ENCODE data around the gene IL4.

The IL4 gene

GRCh38 chr5:132679166-132679565, 5.4 kb downstream of the IL4 start (continued):
- TF ChIP-seq TSHZ2 (CRISPR knock-in tag; IDR thresholded peaks at IDR 0.05), result no peak
- no peak for TF ChIP-seq CSDC2 (CRISPR knock-in tag; IDR thresholded peaks at IDR 0.05)
- TF ChIP-seq RARB (CRISPR knock-in tag; IDR thresholded peaks at IDR 0.05), result no peak
- TF ChIP-seq ZFP3 (CRISPR knock-in tag; IDR thresholded peaks at IDR 0.05), result no peak
- no peak for TF ChIP-seq TCF4 (CRISPR knock-in tag; IDR thresholded peaks at IDR 0.05; ENCODE audit: borderline replicate concordance)
- no peak for TF ChIP-seq POU6F1 (CRISPR knock-in tag; IDR thresholded peaks at IDR 0.05; ENCODE audit: borderline replicate concordance, low read depth)
- TF ChIP-seq ZNF70 (CRISPR knock-in tag; IDR thresholded peaks at IDR 0.05), result no peak
- TF ChIP-seq ISL1 (CRISPR knock-in tag; IDR thresholded peaks at IDR 0.05), result no peak
- no peak for TF ChIP-seq GLIS3 (CRISPR knock-in tag; IDR thresholded peaks at IDR 0.05)

DNA sequence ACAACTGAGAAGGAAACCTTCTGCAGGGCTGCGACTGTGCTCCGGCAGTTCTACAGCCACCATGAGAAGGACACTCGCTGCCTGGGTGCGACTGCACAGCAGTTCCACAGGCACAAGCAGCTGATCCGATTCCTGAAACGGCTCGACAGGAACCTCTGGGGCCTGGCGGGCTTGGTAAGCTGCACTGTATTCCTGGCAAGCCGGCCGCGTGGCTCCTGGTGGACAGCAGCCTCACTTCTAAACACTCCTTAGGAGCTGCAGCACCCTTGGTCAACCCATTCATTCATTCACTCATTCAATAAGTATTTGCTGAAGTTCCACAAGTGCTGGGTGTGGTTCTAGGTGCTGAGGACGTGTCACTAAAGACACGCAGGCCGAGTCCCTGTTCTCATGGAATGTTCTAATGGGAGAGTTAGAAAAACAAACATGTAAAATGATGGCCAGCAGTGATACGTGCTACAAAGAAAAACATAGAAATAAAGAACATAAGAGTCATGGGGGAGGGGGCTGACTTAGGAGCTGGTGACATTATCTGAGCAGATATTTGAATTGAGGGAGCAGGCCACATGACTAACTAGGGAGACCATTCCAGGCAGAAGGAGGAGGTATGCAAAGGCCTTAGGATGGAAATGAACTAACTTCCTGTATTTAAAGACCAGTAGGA, 6.1 kb downstream of the IL4 start:
- ATAC-seq, result no peak
- no peak for TF ChIP-seq ZNF8 (CRISPR knock-in tag; IDR thresholded peaks at IDR 0.05)
- no peak for TF ChIP-seq CSDC2 (CRISPR knock-in tag; IDR thresholded peaks at IDR 0.05)
- no peak for TF ChIP-seq SNAI2 (CRISPR knock-in tag; IDR thresholded peaks at IDR 0.05)
- TF ChIP-seq, protein P1, sequence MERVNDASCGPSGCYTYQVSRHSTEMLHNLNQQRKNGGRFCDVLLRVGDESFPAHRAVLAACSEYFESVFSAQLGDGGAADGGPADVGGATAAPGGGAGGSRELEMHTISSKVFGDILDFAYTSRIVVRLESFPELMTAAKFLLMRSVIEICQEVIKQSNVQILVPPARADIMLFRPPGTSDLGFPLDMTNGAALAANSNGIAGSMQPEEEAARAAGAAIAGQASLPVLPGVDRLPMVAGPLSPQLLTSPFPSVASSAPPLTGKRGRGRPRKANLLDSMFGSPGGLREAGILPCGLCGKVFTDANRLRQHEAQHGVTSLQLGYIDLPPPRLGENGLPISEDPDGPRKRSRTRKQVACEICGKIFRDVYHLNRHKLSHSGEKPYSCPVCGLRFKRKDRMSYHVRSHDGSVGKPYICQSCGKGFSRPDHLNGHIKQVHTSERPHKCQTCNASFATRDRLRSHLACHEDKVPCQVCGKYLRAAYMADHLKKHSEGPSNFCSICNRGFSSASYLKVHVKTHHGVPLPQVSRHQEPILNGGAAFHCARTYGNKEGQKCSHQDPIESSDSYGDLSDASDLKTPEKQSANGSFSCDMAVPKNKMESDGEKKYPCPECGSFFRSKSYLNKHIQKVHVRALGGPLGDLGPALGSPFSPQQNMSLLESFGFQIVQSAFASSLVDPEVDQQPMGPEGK (CRISPR knock-in tag; IDR thresholded peaks at IDR 0.05; ENCODE audit: borderline replicate concordance), result no peak
- TF ChIP-seq ZFP30 (CRISPR knock-in tag; IDR thresholded peaks at IDR 0.05), result no peak
- TF ChIP-seq ZNF565 (CRISPR knock-in tag; conservative IDR thresholded peaks at IDR 0.05; ENCODE audit: low read depth), result no peak
- no peak for TF ChIP-seq TCF4 (CRISPR knock-in tag; IDR thresholded peaks at IDR 0.05; ENCODE audit: borderline replicate concordance)
- no peak for TF ChIP-seq CSRNP3 (CRISPR knock-in tag; IDR thresholded peaks at IDR 0.05)
- no peak for TF ChIP-seq CREB5 (CRISPR knock-in tag; IDR thresholded peaks at IDR 0.05; ENCODE audit: low read depth)
- no peak for TF ChIP-seq PPARA (CRISPR knock-in tag; IDR thresholded peaks at IDR 0.05; ENCODE audit: borderline replicate concordance)

DNA sequence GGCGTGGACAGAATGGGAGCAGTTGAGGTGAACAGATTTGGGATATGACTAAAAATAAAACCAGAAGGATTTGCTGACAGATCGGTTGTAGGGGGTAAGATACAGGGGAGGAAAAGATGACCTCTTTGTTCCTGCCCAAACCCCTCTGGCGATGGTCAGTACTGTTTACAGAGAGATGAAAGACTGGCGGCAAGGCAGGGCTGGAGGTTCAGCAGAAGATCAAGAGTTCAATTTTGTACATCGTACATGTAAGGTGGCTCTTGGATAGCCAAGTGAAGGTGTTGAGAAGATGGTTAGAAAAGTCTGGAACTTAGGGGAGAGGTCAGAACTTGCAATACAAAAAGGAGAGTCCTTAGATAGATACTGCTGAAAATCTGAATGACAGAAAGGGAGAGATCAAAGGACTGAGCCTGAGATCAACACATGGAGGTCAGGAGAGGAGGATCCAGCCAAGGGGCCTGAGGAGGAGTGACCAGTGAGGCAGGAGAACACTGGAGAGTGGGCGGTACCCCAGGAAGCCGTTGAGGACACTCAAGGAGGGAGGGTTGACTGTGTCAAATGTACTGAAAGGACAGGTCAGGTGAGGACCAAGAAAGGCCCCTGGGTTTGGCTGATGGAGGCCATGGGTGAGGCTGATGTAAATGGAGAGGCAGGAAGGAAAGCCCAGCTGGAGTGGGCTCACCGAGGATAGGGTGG, 7.1 kb downstream of the IL4 start:
- no peak for ATAC-seq
- TF ChIP-seq ESRRG (CRISPR knock-in tag; IDR thresholded peaks at IDR 0.05), result no peak
- no peak for TF ChIP-seq TOX (CRISPR knock-in tag; IDR thresholded peaks at IDR 0.05; ENCODE audit: borderline replicate concordance)
- TF ChIP-seq RARB (CRISPR knock-in tag; IDR thresholded peaks at IDR 0.05), result no peak
- no peak for TF ChIP-seq ZFP30 (CRISPR knock-in tag; IDR thresholded peaks at IDR 0.05)
- no peak for TF ChIP-seq CSDC2 (CRISPR knock-in tag; IDR thresholded peaks at IDR 0.05)
- no peak for TF ChIP-seq TSHZ2 (CRISPR knock-in tag; IDR thresholded peaks at IDR 0.05)
- no peak for TF ChIP-seq ARNTL (CRISPR knock-in tag; IDR thresholded peaks at IDR 0.05; ENCODE audit: borderline replicate concordance, low read depth)
- TF ChIP-seq SNAI2 (CRISPR knock-in tag; IDR thresholded peaks at IDR 0.05), result no peak
- no peak for TF ChIP-seq CSRNP3 (CRISPR knock-in tag; IDR thresholded peaks at IDR 0.05)
- no peak for TF ChIP-seq ZFP3 (CRISPR knock-in tag; IDR thresholded peaks at IDR 0.05)
- TF ChIP-seq CREB5 (CRISPR knock-in tag; IDR thresholded peaks at IDR 0.05; ENCODE audit: low read depth), result no peak
- no peak for TF ChIP-seq BACH2 (CRISPR knock-in tag; IDR thresholded peaks at IDR 0.05; ENCODE audit: borderline replicate concordance)
